HG03565 (cell line): ENCODE measurements around the gene PRKCE.
A peak's percentile ranks its signal among the peaks of the same experiment; 100 is the strongest.
"Not testable (repeated sequence)": the region's sequence is repeated elsewhere in the genome, so short reads cannot be mapped to it uniquely, and the experiment has no call there.

Source experiments
- ATAC-seq: cut with Tn5 transposase; IDR thresholded peaks from one replicate; pipeline ENCODE4 v1.9.1; 2021; ENCODE audit warnings: mild to moderate bottlenecking, moderate library complexity; ENCODE audit not compliant: unreplicated experiment

Gene PRKCE

DNA sequence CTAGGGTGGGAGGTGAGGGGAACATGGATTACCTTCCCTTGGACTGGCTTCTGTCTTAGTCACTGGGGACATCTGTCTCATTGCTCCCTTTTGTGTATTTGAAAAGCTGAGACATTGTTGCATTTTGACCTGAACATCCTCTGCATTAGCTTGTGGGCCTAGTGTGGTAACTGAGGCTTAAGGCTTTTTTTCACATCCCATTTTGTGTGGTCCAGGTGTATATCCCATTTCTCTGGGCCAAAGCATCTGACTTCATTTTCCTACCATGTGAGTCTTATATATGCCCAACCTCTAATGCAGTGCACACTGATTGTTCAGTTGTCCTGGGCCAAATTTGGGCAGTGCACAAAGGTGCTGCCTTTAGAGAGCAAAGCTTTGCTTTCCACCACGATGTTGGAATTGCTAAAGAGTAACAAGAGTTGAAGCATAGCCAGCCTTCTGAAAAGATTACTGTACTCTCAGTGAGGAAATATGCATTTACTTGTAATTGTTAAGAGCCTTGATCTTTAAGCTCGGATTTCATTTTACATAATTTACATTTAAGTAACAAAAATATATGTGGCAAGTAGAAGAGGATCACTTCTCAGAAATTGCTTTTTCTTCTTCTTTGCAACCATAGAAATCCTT, 13.3 kb downstream of the PRKCE start:
- ATAC-seq: peak; percentile 60

DNA sequence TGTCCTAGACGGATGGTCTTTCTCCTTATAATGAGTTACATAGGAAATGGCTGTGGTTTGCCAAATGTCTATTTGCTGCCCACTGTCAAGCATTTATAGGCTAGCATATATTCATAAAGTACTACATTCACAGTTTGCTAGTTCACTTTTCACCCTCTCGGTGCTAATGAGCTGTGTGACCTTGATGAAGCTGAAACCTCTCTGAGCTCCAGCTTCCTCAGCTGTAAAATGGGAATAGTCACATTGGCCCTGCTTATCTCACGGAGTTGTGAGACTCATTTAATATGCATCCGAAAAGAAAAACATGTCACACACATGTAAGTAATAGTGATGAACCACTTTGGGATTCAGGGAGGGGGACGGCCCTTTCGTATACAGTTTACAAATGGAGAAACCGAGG, 17.0 kb downstream of the PRKCE start:
- no peak for ATAC-seq

DNA sequence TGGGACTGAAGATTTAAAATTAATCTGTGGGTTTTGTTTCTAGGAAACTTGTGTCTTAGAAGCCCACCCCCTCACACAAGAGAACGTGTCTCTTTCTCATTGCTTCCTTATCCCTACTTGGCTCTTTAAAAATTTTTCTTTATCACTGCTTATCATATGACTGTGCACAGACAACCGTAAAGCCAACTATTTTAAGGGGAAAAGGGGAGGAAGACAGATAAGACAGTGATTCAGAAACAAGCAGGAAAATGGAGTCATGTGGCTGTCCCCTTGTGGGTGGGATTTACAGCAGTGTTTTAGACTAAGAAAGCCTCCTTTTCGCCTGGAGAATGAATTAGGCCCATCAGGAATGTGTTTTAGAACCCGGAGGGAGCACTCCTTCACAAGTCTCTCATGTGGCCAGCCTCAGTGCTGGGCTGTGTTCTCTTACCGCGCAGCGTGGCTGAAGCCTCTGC, 17.6 kb downstream of the PRKCE start:
- no peak for ATAC-seq

DNA sequence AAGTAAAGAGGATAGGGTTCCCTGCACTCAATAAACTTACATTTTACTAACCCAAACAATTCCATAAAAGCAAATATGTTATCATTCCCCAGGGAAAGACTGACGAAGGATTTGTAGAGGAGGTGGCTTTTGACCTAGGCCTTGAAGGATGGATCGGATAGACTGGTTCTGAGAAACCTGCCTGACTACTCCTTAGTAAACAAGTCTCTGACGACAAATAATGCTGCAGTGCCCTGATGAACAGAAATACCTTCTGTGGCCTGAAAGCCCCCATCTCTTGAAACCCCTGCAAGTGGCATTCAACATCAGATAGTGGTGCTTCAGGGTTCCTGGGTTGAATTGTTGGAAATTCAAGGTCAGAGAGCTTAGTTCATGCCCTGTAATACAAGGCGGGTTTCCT, 19.2 kb downstream of the PRKCE start:
- ATAC-seq: no peak

DNA sequence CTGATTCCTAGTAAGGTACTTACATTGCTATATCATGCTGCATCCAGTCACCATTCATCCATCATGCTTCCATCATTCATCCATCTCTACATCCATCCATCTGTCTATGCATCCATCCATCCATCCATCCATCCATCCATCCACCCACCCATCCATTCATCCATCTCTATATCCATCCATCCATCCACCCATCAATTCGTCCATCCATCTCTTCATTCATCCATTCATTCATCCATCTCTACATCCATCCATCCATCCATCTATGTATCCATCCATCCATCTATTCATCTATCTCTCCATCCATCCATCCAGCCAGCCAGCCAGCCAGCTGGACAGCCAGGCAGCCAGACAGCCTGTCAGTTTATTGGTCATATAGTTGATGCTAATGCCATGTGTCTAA, 20.7 kb downstream of the PRKCE start:
- no peak for ATAC-seq

DNA sequence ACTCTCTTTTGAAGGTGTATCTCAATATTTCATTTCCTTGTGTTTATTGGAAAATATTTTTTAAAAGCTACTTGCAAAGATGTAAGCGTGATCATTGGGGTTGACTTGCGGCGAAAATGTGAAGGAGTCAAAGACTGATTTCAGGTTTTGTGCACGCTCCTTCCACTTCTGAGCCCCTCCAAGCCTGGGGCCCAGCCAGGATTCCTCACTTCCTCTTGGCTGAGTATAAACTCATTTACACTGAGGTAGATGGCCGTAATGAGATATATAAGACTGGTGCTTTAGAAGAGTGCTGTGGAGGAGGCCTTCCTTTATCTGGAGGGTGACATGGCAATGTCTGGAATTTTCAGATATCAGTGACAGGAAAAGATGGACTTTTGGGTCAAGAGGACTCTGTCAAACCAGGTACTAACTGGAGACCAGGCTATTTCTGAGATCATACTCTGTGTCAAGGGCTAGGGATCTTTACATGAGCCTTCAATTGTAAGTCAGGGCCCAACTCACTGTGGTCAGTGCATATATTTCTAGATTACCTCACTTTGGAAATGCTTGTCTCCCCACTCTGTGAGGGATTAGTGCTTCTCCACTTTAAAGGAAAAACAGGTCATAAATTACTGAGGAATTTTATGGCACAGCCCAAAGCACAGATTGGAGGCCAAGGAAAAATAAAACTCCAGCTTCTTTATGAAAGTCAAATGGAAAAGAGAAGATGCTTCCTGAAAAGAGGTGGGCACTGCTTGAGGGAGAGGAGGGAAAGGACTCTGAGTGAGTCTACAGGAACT, 22.8 kb downstream of the PRKCE start:
- no peak for ATAC-seq

DNA sequence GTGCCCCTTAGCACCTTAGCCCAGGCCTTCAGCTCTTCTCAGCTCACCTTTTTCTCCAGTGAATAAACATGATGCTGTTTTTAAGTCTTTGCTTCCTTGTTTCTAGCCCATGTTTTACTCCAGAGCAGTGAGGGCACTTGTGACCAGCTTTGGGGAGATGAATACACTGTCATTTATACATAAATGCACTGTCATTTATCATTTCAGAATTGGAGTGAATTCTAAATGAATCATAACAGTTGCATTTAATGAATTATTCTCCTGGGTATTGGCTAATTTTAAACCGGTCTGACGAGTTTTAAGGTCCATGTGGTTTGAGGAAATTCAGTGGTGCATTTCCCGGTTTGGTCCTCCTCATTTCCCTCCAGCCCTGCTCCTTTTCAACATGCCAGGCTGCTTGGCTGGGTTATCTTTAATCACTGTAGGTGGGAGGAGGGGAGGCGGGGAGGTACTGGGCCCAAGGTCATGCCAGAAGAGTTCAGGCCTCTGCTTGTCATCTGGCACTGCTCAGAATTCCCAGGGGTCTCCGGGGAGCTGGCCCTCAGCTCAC, 23.9 kb downstream of the PRKCE start:
- ATAC-seq: no peak

DNA sequence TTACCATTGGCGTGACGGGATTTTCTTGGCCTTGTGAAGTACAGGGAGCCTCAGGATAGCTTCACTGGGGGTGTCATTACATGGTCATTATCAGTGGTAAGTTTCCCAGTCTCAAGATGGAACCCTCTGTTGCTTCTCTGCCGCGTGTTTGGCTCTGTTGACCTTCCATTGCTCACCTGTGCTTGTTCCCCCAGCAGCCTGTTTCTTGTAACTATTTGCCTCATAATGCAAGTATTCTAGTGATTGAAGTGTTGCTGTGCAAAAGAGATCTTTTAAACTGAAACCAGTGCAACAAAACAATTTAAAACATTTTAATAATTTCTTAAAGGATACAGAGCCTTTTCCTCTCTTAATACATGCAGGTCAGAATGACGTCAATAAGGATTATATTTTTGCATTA, 24.6 kb downstream of the PRKCE start:
- ATAC-seq: no peak

DNA sequence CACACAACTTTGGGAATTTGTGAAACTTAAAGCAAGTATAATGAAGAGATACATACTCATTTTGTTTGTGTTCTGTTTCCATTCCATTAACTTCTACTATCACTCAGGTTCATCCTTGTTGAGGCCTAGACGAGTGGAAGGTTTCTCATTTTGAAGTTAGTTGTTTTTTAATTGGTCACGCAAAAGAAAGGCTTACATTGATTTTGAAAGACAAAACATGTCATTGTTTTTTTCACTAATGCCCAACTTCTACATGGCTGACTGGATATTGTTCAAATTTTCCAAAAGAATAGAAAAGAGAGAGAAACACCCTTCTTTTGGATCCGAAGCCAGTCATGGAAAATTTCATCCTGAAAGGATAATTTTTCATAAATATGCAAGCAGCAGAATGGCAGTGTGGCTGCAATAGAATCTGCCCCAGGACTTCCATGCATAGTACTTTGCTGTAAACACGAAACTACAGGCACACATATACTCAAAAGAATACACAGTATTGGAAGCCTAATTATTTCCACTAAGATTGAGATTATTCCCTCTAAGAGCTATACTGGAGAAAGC, 27.4 kb downstream of the PRKCE start:
- no peak for ATAC-seq

DNA sequence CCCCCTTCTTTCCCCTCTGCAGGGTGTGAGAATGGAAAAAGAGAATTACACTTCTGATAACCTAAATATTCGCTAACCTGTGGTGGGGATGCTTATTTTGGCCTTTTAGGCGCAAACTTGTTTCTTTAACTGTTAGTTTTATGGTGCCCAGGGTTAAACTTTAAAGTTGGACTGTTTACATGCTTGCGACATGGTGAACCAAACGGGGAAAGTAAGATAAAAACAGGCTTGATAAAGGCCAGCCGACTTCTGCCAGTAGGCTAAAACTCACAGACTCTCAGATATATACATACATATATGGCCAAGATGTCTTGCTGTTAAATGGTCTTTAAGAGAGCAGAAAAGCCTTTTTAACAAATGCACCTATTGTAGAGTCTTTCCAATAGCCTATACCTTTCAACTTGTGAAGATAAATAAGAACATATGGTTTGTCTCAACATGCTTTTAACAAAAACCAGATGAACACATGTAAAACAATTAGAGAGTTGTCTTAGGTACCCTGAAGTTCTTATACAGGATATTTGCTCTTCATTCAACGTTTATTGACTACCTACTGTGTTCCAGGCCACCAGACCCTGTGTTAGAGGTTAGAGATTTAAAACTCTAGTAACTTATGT, 29.0 kb downstream of the PRKCE start:
- no peak for ATAC-seq

DNA sequence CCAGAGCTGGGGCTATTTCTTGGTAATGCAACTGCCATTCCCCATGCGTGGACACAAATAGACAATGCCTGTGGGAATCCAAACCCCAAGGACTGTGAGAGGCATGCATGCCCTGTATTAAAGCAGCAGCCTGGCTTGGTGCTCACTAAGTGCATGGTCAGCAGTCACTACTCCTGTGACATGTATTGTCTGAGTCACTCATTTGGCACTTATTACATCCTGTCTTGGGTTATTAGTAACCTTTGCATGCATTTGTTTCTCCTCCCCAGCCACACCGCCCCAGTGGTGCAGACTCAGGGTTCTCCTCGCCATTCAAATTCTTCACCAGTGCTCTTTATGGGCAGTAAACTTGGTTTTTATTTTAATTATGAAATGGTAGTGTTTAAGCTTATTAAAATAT, 30.2 kb downstream of the PRKCE start:
- ATAC-seq: peak; percentile 79

DNA sequence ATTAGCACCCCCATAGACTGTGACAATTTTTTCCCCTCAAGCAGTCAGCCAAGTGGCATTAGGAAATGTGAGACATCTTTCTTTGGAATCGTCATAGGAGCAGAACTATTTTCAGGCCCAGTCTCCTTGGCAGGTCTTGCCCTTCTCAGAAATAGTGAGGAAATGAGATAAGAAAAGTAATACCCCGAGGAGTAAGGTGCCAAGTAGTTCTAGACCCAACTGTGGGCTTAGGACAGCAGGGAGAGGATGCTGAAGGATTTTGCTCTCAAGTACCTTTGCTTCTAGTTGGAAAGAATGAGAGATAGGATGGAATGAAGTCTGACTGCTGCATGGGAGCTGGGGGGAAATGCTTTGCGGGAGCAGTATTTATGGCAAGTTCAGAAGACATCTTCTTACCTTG, 31.8 kb downstream of the PRKCE start:
- ATAC-seq: no peak

DNA sequence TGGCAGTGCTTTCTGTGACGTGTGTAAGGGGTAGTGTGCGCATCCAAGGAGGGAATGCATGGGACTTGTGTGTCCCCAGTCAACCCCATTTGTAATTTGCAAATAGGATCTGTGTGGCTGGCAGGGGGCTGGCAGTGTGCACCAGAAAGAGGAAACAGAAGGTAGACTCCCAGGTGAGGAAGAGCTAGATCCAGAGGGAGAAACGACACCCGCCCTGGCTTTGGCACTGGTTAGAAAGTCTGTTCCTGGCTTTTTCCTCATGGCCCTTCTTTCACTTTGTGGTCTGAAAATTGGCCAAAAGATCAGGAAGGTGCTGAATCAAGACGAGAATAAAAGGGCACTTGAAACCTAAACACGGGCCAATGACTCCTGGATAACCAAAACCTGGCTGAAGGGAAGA, 33.3 kb downstream of the PRKCE start:
- ATAC-seq: no peak

DNA sequence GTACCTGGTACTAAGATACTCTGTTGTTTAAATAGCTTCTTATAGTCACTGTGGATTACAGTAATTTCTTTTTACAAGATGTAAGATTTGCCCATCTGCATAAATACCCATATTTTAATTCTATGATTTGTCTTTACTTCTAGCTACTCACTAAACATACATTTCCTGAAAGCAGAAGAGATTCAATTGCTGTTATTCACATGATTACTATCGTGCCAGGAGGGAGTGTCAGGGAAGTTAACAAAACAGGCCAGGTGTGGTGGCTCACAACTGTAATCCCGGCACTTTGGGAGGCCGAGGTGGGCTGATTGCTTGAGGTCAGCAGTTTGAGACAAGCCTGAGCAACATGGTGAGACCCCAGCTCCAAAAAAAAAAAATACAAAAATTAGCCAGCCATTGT, 33.8 kb downstream of the PRKCE start:
- no peak for ATAC-seq

DNA sequence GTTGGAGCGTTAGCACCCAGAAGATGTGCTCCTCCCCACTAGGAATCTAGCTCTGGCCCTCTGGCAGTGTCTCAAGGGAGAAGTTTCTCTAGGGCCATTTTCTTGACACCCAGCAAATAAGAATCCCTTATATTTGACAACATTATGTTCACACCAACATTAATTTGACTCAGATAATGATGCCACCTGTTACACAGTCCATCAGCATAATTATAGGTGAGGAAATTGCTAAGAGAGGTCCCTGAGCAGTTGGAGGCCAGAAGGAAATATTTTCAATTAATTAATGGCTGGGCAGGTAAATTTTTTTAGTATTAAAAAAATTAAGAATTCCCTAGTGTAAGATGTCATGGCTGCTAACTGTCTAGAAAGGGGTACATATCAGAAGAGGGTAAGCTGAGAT, 36.5 kb downstream of the PRKCE start:
- ATAC-seq: no peak

DNA sequence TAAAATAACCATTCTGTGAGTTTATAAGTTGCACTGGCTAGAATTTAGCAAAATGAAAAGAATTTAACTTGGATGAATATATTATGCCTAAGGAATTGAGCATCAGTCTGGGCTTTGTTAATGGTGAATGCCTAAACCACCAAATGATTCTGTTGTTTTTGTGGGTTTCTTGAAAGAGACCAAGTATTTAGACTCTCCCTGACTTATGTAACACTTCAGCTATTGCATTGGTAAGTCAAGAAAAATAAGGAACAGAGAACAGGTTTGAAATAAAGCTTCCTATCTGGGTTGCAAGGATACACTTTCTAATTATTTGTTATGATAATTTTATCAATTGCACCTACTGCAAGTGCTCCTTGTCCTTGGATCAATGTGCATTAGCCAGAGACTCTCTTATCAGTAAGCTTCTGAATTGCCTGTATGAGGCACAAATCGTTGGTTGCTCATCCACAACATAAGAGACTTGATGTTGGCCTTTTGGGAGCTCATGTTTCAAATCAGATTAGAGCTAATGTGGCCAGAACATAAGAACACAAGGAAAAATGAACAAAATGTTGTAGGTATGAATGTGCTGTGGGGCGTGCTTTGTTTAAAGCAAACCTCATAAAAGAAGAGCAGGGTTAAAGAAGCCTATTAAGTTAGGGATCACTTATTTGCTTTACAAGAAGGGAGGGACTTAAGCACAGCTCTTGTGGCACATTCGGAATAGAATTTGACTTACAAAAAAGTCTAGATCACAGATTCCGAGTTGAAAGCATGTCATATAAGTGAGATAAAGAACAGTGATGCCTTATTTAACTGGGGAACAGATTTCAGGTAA, 37.2 kb downstream of the PRKCE start:
- no peak for ATAC-seq

DNA sequence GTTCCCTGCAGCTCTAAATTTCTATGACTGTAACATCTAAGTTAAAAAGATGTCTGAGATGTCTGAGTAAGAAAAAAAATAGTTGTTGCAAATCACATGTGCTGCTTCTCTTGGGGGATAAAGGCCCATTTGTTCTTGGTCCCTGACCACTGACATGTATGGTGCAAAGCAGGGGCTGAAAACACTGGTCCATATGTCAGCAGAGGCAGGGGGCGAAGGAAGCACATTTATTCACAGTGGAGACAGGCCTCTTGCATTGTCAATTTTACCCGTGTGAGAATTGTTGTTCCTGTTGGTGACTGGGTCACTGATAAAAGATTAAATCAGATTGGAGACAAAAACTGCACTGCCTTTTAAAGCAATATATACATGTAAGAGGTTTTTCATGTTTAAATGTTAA, 38.8 kb downstream of the PRKCE start:
- no peak for ATAC-seq

DNA sequence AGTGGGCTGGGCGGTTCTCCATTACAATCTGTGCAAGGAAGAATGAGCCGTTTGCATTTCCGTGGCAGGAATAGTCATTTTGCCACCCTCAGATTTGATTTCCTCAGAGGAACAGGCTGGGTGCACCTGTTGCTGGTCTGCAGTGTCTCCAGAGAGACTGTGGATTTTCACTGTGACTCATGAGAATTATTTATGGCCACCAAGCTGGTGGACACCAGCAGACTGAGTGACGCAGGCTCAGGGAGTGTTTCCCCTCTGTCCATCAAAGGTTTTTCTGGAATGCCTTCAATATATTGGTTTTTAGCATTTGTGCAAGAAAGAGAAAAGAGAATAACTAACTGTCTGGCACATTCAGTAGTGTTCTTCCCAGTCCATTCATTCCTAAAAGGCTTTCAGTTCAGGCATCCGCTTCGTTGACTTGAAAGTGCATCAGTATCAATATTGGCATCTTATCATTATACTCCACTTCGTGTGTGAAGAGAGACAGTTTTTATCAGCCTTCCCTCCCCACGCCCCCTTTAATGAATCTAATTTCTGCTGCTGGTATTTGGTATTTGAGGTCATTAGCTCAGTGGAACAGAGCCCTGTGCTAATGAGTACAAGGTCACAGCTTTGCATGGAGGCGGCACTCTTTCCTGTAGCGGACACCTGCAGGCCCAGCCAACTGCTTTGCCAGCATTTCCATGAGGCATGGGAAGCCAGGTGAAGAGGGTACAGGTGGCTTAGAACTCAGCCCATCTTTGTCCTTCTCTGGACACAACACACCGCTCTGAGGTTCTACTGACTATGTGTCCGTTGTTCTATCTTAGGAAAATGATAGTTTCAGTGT, 39.9 kb downstream of the PRKCE start:
- peak; percentile 53 for ATAC-seq

DNA sequence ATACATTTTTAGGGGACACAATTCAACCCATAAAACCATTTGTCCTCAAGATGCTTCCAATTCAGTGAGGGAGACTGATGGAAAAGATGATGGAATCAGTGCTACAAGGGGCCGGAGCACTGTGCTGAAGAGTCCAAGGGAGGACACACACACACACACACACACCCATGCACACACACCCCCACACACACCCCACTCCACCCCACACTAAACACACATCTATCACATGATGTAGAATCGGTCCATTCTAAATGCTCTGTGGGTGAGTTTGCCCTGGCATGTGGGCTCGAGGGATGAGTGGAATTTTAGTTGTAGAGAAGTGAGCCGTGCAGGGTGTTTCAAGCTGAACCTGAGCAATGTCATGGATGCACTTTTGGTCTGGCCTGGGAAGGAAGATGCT, 41.1 kb downstream of the PRKCE start:
- ATAC-seq: no peak

DNA sequence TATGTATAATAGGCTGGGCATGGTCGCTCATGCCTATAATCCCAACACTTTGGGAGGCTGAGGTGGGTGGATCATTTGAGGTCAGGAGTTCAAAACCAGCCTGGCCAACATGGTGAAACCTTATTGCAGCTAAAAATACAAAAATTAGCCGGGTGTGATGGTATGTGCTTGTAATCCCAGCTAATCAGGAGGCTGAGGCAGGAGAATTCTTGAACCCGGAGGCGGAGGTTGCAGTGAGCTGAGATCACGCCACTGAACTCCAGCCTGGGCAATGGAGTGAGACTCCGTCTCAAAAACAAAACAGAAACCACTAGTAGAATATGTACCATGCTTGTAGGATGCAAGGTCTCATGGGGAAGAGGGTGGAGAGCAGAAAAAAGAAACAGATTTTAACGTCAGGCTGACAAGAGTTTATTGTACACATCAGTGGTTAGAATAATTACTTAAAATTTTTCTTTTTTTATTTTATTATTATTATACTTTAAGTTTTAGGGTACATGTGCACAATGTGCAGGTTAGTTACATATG, 44.1 kb downstream of the PRKCE start:
- ATAC-seq: not testable (repeated sequence)
